GM18951 (cell line): ENCODE data around the gene GTF2F2.
"Not testable (repeated sequence)": the region's sequence is repeated elsewhere in the genome, so short reads cannot be mapped to it uniquely, and the experiment has no call there.

Experiments
- POLR2A ChIP-seq: IDR thresholded peaks from 4 replicates; pipeline ENCODE4 v1.6.1; 2011; ENCODE audit warnings: mild to moderate bottlenecking; ENCODE audit not compliant: insufficient read length, insufficient read depth; ENCODE audit errors: extremely low read depth
- in situ Hi-C: fragments of 300-500 bp; cut with MboI; formaldehyde crosslinking; loops from one replicate; pipeline ENCODE4 v1.12.0; 2022; ENCODE audit warnings: low sequenced_read_pairs, mixed read lengths, inconsistent platforms; ENCODE audit not compliant: unreplicated experiment

GTF2F2 gene

GRCh38 chr13:45178349-45179162, 58.2 kb downstream of the GTF2F2 start:
- no peak for TF ChIP-seq POLR2A
- in situ Hi-C loops = no loop called here

DNA sequence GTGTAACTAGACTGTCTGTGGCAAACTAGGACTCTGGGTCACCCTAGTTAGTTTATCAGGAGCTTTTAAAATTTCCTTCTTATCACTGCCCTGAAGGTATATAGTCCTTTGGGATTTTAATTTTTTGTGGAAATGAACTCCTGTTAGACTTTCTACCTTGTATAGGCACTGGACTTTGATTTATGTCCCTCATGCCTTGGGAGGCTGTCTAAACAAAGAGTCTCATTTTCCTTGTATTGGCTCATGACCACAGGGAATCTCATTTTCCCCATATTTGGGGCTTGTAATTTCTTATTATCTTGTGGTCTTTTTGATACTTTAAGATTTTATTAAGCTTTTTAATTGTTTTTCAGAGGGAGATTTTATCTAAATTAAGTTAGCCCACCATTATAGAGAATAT, 59.1 kb downstream of the GTF2F2 start:
- no peak for TF ChIP-seq POLR2A
- in situ Hi-C loops = no loop called here

DNA sequence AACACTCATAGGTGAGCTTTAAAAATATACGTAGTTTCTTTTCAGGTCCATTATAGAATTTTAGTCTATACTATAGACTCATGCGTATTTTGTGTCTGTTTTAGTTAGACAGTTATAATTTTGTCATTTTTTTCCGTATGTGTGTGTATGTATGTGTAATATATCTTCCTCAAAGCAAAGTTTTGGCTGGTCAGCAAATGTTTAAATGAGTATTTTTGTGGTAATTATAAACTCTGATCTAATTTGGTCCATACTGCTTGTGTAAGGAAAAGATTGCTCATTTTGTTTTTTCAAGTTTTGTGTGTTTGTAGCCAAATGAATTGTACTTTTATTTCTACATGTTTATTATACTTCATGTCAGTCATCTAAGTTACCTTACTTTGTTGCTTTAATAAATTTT, 60.0 kb downstream of the GTF2F2 start:
- no peak for TF ChIP-seq POLR2A
- in situ Hi-C loops = no loop called here

DNA sequence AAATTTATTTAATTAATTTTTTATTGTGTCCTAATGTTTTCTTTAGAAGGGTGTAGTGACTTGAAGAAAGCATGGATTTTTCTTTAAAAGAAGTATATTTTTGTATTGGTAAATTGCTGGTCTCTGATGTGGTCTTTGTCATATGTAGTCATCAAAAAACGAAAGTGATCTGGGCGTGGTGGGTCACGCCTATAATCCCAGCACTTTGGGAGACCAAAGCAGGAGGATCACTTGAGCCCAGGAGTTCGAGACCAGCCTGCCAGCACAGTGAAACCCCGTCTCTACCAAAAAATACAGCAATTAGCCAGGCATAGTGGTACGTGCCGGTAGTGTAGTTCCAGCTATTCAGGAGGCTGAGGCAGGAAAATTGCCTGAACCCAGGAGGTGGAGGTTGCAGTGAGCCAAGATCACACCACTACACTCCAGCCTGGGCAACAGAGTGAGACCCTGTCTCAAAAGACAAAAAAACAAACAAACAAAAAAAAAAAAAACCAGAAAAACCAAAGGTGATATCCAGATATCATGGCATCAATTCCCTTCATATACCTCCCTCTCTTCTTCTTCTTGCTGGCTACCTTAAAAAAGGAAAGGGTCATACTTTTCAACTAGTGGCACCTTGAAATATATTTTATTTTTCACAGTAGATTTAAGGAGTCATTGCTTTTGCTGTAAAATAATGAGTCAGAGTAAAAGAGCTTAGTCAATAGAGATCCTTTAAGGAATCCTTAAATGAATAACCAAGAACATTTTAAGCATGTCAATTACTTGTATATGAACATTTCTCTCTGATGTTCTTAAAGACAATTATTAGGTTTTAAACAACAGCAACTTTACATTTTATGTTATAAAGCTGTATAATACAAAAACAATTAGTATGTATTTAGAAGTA, 60.6 kb downstream of the GTF2F2 start:
- in situ Hi-C loops = no loop called here
- TF ChIP-seq POLR2A = no peak

DNA sequence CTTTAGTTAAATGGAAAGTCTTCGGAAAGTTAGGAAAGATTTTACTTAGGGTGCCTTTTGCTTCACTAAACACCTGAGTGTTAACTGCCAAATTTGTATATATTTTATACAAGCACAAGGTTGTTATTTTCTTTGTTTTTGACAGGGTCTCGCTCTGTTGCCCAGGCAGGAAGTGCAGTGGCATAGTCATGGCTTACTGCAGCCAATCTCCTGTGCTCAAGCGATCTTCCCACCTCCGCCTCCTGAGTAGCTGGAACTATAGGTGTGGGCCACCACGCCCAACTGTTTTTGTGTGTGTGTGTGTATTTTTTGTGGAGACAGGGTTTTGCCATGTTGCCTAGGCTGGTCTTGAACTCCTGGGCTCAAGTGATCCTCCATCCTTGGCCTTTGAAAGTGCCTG, 64.4 kb downstream of the GTF2F2 start:
- in situ Hi-C loops = no loop called here
- TF ChIP-seq POLR2A = no peak

DNA sequence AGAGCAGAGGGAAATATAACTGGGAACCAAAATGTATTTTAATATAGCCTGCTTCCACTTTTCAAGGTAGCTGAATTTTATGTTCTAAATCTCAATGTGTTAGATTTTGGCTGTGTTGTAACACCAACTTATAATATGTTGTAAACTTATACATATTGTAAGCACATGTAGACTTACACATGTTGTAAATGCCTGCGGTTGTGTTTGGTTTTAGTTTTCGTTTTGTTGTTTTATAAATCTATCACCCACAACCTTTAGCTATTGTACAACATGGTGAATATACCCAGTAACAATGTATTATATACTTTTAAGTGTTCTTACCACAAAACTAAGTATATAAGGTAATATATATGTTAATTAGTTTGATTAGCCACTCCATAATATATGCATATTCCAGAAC, 65.0 kb downstream of the GTF2F2 start:
- TF ChIP-seq POLR2A = no peak
- in situ Hi-C loops = no loop called here

DNA sequence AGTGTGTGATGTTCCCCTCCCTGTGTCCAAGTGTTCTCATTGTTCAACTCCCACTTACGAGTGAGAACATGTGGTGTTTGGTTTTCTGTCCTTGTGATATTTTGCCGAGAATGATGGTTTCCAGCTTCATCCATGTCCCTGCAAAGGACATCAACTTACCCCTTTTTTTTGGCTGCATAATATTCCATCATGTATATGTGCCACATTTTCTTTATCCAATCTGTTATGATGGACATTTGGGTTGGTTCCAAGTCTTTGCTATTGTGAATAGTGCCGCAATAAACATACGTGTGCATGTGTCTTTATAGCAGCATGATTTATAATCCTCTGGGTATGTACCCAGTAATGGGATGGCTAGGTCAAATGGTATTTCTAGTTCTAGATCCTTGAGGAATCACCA, 68.8 kb downstream of the GTF2F2 start:
- in situ Hi-C loops = not testable (repeated sequence)

DNA sequence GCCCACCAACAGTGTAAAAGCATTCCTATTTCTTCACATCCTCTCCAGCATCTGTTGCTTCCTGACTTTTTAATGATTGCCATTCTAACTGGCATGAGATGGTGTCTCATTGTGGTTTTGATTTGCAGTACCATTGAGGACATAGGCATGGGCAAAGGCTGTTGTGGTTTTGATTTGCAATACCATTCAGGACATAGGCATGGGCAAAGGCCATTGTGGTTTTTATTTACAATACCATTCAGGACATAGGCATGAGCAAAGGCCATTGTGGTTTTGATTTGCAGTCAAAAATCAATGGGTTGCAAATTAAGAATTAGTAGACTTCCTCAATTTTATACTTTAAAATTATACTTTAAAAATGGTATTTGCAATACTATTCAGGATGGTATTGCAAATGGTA, 69.2 kb downstream of the GTF2F2 start:
- in situ Hi-C loops = not testable (repeated sequence)

GRCh38 chr13:45191874-45192273, 71.6 kb downstream of the GTF2F2 start:
- no peak for TF ChIP-seq POLR2A

DNA sequence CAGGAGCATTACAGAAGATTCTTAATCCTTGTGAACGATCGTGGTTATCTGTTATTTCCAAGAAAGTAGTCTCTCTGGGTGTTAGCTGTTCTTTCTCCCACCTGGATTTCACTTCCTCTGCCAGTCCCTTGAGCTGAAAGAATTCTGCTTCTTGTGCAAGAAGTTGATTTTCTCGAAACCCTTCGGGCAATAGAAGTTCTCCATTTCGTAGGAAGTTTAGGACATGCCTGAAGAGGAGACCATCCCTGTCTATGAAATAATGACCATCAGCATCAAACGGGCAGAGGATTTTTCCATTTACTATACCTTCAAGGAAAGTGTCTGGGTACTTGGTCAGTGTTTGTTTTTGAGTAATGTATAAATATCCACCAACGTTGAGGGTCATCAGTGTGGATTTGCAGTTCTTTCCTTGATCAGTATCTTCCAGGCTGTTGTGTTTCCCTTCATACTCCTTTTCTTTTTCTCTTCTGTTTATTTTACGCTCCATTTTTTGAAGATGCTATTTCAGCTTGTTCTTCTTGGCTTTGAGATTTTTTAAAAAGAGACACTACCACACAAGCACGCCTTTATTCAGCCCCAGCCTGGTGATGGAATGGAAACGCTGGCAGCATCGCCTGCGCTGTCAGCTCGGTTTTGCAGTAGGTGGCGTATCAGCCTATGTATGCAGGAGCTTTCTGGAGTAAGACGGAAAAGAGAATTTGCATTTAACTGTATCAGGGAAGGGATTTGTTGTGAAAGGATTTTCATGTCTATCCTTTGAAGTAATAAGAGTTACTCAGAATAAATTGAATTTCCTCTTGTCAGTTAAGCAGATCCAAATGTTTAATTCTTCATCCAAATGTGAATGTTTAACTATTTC, 74.0 kb downstream of the GTF2F2 start:
- no peak for TF ChIP-seq POLR2A
- in situ Hi-C loops = no loop called here

More at GRCh38 chr13:45191874-45192273, 71.6 kb downstream of the GTF2F2 start:
- in situ Hi-C loops = no loop called here

- in situ Hi-C loops = no loop called here
- no peak for TF ChIP-seq POLR2A
Measured at GRCh38 chr13:45195421-45195820, 75.1 kb downstream of the GTF2F2 start.

- no peak for TF ChIP-seq POLR2A
- in situ Hi-C loops = no loop called here
Measured at GRCh38 chr13:45196096-45196495, 75.8 kb downstream of the GTF2F2 start.

GRCh38 chr13:45196622-45197021, 76.3 kb downstream of the GTF2F2 start:
- TF ChIP-seq POLR2A = no peak
- in situ Hi-C loops = no loop called here
